B cell (primary cell): Measurements from ENCODE around the gene CFAP77. TPM values are rescaled to one million over a fixed set of nuclear protein-coding genes. Genes with fewer than 3 reads are reported as not detected.

Experiments used
- ATAC-seq: fragments of 200-7000 bp; cut with Tn5 transposase; one replicate; pipeline ENCODE4 v1.10.0; 2021; ENCODE audit warnings: low read depth, mild to moderate bottlenecking, moderate number of reproducible peaks, moderate library complexity
- CTCF ChIA-PET: fragments of 350-600 bp; sonication (Branson Sonifier 250); formaldehyde crosslinking; loops from one replicate; lab custom pipeline; 2021; ENCODE audit warnings: antibody characterized with exemption, inconsistent platforms; lab: Charles Lee
- POLR2A ChIA-PET: fragments of 350-600 bp; sonication (Branson Sonifier 250); formaldehyde crosslinking; loops from one replicate; lab custom pipeline; 2021; ENCODE audit warnings: antibody characterized with exemption; lab: Charles Lee
- DNase-seq: peaks from one replicate; pipeline ENCODE4 v3.0.0; 2013
- H2AFZ ChIP-seq: 2 replicates; pipeline ENCODE4 v1.6.1; 2012; ENCODE audit warnings: mild to moderate bottlenecking, low read depth, low read length; ENCODE audit not compliant: insufficient read depth, poor library complexity, severe bottlenecking
- H3K27ac ChIP-seq, 2 donors: 1 replicate in 1 of 2; 2 replicates in 1 of 2; pipeline ENCODE4 v1.5.1; 2012 to 2013; ENCODE audit warnings: low read length in 2 of 2, mild to moderate bottlenecking in 2 of 2, moderate library complexity in 1 of 2
- H3K27me3 ChIP-seq, 4 experiments: fragments of 200-600 bp in 1 of 4; sonication (generic) in 1 of 4; replicated peaks in 1 of 4; 1 replicate in 2 of 4; 2 replicates in 2 of 4; pipeline versions ENCODE4 v1.6.1 to v1.7.0; 2013 to 2016; ENCODE audit warnings: low read length in 3 of 4, mild to moderate bottlenecking in 2 of 4, mixed read lengths in 1 of 4, moderate library complexity in 1 of 4; ENCODE audit not compliant: insufficient read depth in 4 of 4, control insufficient read depth in 3 of 4; ENCODE audit errors: control extremely low read depth in 1 of 4
- H3K36me3 ChIP-seq, 2 experiments: replicated peaks in 1 of 2; 1 replicate in 1 of 2; 2 replicates in 1 of 2; pipeline versions ENCODE4 v1.6.1 to v1.7.1; 2013; ENCODE audit warnings: low read length in 1 of 2; ENCODE audit not compliant: insufficient read depth in 2 of 2, control insufficient read depth in 1 of 2; ENCODE audit errors: control extremely low read depth in 1 of 2, extremely low read depth in 1 of 2
- H3K4me1 ChIP-seq, 2 donors: fragments of 200-600 bp in 1 of 2; sonication (generic) in 1 of 2; 1 replicate in 1 of 2; 2 replicates in 1 of 2; pipeline versions ENCODE4 v1.5.1 to v1.6.1; 2013 to 2017; ENCODE audit warnings: low read length in 2 of 2; ENCODE audit not compliant: control insufficient read depth in 2 of 2, insufficient read depth in 2 of 2
- H3K4me2 ChIP-seq: replicated peaks from 2 replicates; pipeline ENCODE3; 2012; ENCODE audit warnings: mild to moderate bottlenecking, low read depth, low read length; ENCODE audit not compliant: poor library complexity, severe bottlenecking
- H3K4me3 ChIP-seq, 5 experiments: fragments of 200-600 bp in 1 of 5; sonication (generic) in 1 of 5; 1 replicate in 3 of 5; 2 replicates in 2 of 5; pipeline versions ENCODE4 v1.5.1 to v1.7.0; 2011 to 2016; ENCODE audit warnings: low read length in 4 of 5, mild to moderate bottlenecking in 4 of 5, low read depth in 2 of 5, control low read depth in 1 of 5, moderate library complexity in 1 of 5; ENCODE audit not compliant: insufficient read depth in 1 of 5; ENCODE audit errors: control extremely low read depth in 1 of 5, extremely low read depth in 1 of 5
- H3K79me2 ChIP-seq: fragments of 200-600 bp; sonication (generic); one replicate; pipeline ENCODE4 v1.6.0; 2016; ENCODE audit warnings: low read length; ENCODE audit not compliant: control insufficient read depth, insufficient read depth
- H3K9ac ChIP-seq: fragments of 200-600 bp; sonication (generic); 2 replicates; pipeline ENCODE4 v1.6.1; 2017; ENCODE audit warnings: mild to moderate bottlenecking, low read length, moderate library complexity
- H3K9me3 ChIP-seq, 3 donors: one replicate each; pipeline versions ENCODE4 v1.6.1 to v1.7.1; 2013; ENCODE audit warnings: low read length in 2 of 3; ENCODE audit not compliant: control insufficient read depth in 2 of 3, insufficient read depth in 1 of 3; ENCODE audit errors: control extremely low read depth in 1 of 3
- H4K20me1 ChIP-seq: 2 replicates; pipeline ENCODE4 v1.6.0; 2012; ENCODE audit warnings: mild to moderate bottlenecking, low read length; ENCODE audit not compliant: insufficient read depth, control insufficient read depth, poor library complexity, severe bottlenecking
- H3K27ac Mint-ChIP-seq: one replicate; pipeline ENCODE4 v1.8.0; 2021; ENCODE audit warnings: mixed read lengths
- H3K27me3 Mint-ChIP-seq: one replicate; pipeline ENCODE4 v1.8.0; 2021; ENCODE audit warnings: mixed read lengths
- H3K4me1 Mint-ChIP-seq: one replicate; pipeline ENCODE4 v1.8.0; 2021; ENCODE audit warnings: mixed read lengths
- H3K4me3 Mint-ChIP-seq: one replicate; pipeline ENCODE4 v1.8.0; 2021; ENCODE audit warnings: mixed read lengths
- H3K9me3 Mint-ChIP-seq: one replicate; pipeline ENCODE4 v1.8.0; 2022; ENCODE audit warnings: mixed read lengths; ENCODE audit not compliant: insufficient read depth
- CTCF ChIP-seq: fragments of 200-600 bp; IDR thresholded peaks from one replicate; pipeline ENCODE4 v1.8.0; 2022; ENCODE audit warnings: antibody characterized with exemption, mild to moderate bottlenecking
- EZH2 ChIP-seq: IDR thresholded peaks from 2 replicates; pipeline ENCODE4 v1.6.1; 2012; ENCODE audit warnings: borderline replicate concordance, low read depth, mild to moderate bottlenecking, moderate library complexity, low read length; ENCODE audit not compliant: insufficient read depth, poor library complexity, severe bottlenecking
- WGBS: methylation state at CpG from one replicate; pipeline ENCODE4 v1.1.5; 2013; ENCODE audit warnings: missing lambda C conversion rate; ENCODE audit not compliant: insufficient coverage; 5-methylcytosine and 5-hydroxymethylcytosine counted together
- intact Hi-C: fragments of 100-400 bp; cut with micrococcal nuclease; formaldehyde crosslinking; loops from one replicate; pipeline ENCODE4 v1.10.0; 2022
- polyA plus RNA-seq: library from polyadenylated mRNA; depleted of rRNA; stranded (reverse); fragments of >200 nt; gene quantifications from 2 replicates; pipeline ENCODE4 v1.2.3, GENCODE V29; 2012
- total RNA-seq, 2 donors: library from RNA; stranded (reverse); fragments of 120-200 nt in 1 of 2; gene quantifications; 1 replicate in 1 of 2; 2 replicates in 1 of 2; pipeline versions ENCODE4 v1.2.3 to v1.2.4, GENCODE V29; 2013 to 2022

The CFAP77 gene
- total and polyA plus RNA-seq, 2 donors (not counting 1 experiment from before 2014, with no cell fraction given): not detected

DNA sequence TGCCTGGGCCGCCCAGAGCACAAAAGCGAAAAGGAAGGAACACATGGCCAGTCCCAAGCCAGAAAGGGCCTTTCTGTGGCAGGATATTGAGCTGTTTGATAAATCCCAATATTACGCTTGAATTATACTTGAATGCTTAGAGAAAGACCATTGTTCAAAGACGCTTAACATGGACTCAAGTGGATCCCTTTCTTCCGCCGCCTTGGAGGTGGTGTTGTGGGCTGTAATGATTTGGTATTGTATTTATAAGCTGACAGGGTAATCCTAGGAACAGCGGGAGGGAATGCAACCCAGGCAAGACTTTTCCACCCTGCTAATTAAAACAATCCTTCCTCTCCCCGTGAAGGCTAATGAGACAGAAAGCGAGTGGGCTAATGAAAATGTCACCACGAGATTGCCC lies 24.9 kb downstream of the CFAP77 start:
- DNase-seq (no peak), ATAC-seq (no peak)
- Histone ChIP-seq H3K4me2 (no peak overlapping the region), H3K4me1 (no peaks in the 10 kb centered on the region), H3K36me3 (no peaks in the 10 kb centered on the region), H4K20me1 (no peaks in the 10 kb centered on the region), H3K9me3 (peaks cover 0 to 1% (median 0%) of the 10 kb centered on the region in 3 donors), H3K27ac (no peak overlapping the region), H3K9ac (no peak overlapping the region), H3K27me3 (peaks cover 0 to 4% (median 0%) of the 10 kb centered on the region in 4 experiments), H3K79me2 (no peaks in the 10 kb centered on the region), H3K4me3 (no peak overlapping the region), H2AFZ (no peak overlapping the region)
- Mint-ChIP-seq H3K4me1 (peaks cover 6% of the 10 kb centered on the region), H3K27me3 (peaks cover 34% of the 10 kb centered on the region), H3K9me3 (no peaks in the 10 kb centered on the region), H3K27ac (no peak overlapping the region), H3K4me3 (no peak overlapping the region)
- WGBS: 92% methylated on average over 4 of the region's 10 CpGs
- TF ChIP-seq CTCF: no peak
- CTCF ChIA-PET: no interaction called here
- intact Hi-C loops: no loop called here
- POLR2A ChIA-PET: no interaction called here

DNA sequence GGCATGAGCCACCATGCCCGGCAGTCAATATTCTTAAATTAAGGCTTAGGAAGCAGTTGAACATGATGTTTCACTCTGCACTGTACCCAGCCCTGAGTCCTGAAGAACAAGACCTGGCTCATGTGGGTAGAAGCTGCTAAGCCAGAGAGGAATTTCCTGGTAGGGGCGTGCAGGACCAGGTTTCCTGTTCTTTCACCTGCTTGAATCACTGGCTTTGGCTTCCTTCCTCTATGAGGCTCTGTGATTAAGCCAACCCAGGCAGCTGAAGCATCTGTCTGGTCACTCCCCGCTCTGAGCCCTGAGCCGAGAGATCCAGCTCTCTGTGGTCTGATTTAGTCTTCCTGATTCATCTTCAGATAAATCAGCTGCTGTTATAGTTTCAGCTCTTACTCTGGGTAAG lies 29.1 kb downstream of the CFAP77 start:
- Histone ChIP-seq H3K4me1 (no peaks in the 10 kb centered on the region), H3K4me2 (no peak overlapping the region), H2AFZ (no peak overlapping the region), H3K27me3 (peaks cover 0 to 10% (median 0%) of the 10 kb centered on the region in 4 experiments), H3K9ac (no peak overlapping the region), H3K36me3 (no peaks in the 10 kb centered on the region), H3K9me3 (peaks cover 0 to 3% (median 0%) of the 10 kb centered on the region in 3 donors), H4K20me1 (no peaks in the 10 kb centered on the region), H3K79me2 (no peaks in the 10 kb centered on the region), H3K27ac (no peak overlapping the region), H3K4me3 (no peak overlapping the region)
- ATAC-seq (no peak), DNase-seq (no peak)
- ChIA-PET POLR2A (interaction anchor here (0.6 kb wide), 1 partner anchor 903 kb away, joined by 6 read pairs; no protein-coding TSS in a partner anchor), CTCF (no interaction called here)
- H3K9me3 Mint-ChIP-seq: no peaks in the 10 kb centered on the region
- H3K4me1 Mint-ChIP-seq: no peaks in the 10 kb centered on the region
- no peak overlapping the region for H3K4me3 Mint-ChIP-seq
- TF ChIP-seq EZH2 (no peak), CTCF (no peak)
- intact Hi-C loops: no loop called here
- peaks cover 53% of the 10 kb centered on the region for H3K27me3 Mint-ChIP-seq
- H3K27ac Mint-ChIP-seq: no peak overlapping the region
- WGBS: 31% methylated on average over 4 of the region's 4 CpGs
